HepG2 (cell line): Measurements from ENCODE around the gene TPCN2. TPM values are rescaled to one million over a fixed set of nuclear protein-coding genes. Genes with fewer than 3 reads are reported as not detected.
A peak's percentile ranks its signal among the peaks of the same experiment; 100 is the strongest.

Source experiments
- ATAC-seq: fragments of 200-7000 bp; cut with Tn5 transposase; 3 replicates; pipeline ENCODE4 v1.9.1; 2020; ENCODE audit warnings: mild to moderate bottlenecking, moderate library complexity
- BruUV-seq: library from RNA; stranded (reverse); fragments of 400-500 nt; replicated peaks from 2 replicates; lab custom pipeline; 2021; lab: Mats Ljungman, UMichigan
- CTCF ChIA-PET: fragments of 300-600 bp; formaldehyde crosslinking; extraction: SDS; loops from one replicate; lab custom pipeline; 2021; ENCODE audit warnings: low total read pairs, inconsistent platforms, low intra/inter-chr PET ratio; lab: Yijun Ruan, JAX
- POLR2A ChIA-PET: fragments of 350-600 bp; sonication (Branson Sonifier 250); formaldehyde crosslinking; loops from one replicate; lab custom pipeline; 2020; ENCODE audit warnings: antibody characterized with exemption, inconsistent platforms; lab: Yijun Ruan, JAX
- DNase-seq: peaks from one replicate; pipeline ENCODE4 v3.0.0-alpha.2; 2015; ENCODE audit warnings: low spot score
- FAIRE-seq: peaks from 3 replicates; lab custom pipeline; 2011; peaks lifted over from hg19 to GRCh38; lab: Jason Lieb, UNC
- H2AFZ ChIP-seq: one replicate; pipeline ENCODE4 v1.6.1; 2011; ENCODE audit warnings: low read length, inconsistent platforms
- H3K27ac ChIP-seq: fragments of 300-600 bp; 3 replicates; pipeline ENCODE4 v1.8.0; 2011; ENCODE audit warnings: mixed run types, mild to moderate bottlenecking, mixed read lengths, low read length, inconsistent platforms; ENCODE audit not compliant: insufficient read depth; ENCODE audit errors: extremely low read length
- H3K27me3 ChIP-seq, 2 experiments: fragments of 200-600 bp in 1 of 2; 2 replicates in 1 of 2; 3 replicates in 1 of 2; pipeline versions ENCODE4 v1.6.0 to v1.8.0; 2011; ENCODE audit warnings: low read length in 2 of 2, mild to moderate bottlenecking in 2 of 2, moderate library complexity in 2 of 2, inconsistent platforms in 1 of 2; ENCODE audit not compliant: insufficient read depth in 2 of 2, control insufficient read depth in 1 of 2
- H3K36me3 ChIP-seq, 2 experiments: fragments of 200-600 bp in 1 of 2; replicated peaks in 1 of 2; 2 replicates in 1 of 2; 3 replicates in 1 of 2; pipeline versions ENCODE4 v1.5.1 to v1.8.0; 2011; ENCODE audit warnings: low read length in 2 of 2, inconsistent platforms in 1 of 2; ENCODE audit not compliant: insufficient read depth in 2 of 2, control insufficient read depth in 1 of 2
- H3K4me1 ChIP-seq: 2 replicates; pipeline ENCODE4 v1.5.1; 2012; ENCODE audit warnings: low read length, inconsistent platforms; ENCODE audit not compliant: insufficient read depth
- H3K4me2 ChIP-seq: 2 replicates; pipeline ENCODE4 v1.6.0; 2011; ENCODE audit warnings: low read depth, low read length, inconsistent platforms
- H3K4me3 ChIP-seq, 3 experiments: fragments of 200-600 bp in 1 of 3; sonication (generic), shearing (Covaris generic) in 1 of 3; replicated peaks in 1 of 3; 2 replicates each; pipeline ENCODE4 v1.5.1; 2011 to 2016; ENCODE audit warnings: low read length in 3 of 3, inconsistent platforms in 2 of 3, low read depth in 2 of 3, mild to moderate bottlenecking in 2 of 3, control low read depth in 1 of 3, mixed read lengths in 1 of 3; ENCODE audit not compliant: insufficient read depth in 1 of 3
- H3K79me2 ChIP-seq: one replicate; pipeline ENCODE4 v1.6.1; 2011; ENCODE audit warnings: low read length, inconsistent platforms; ENCODE audit not compliant: insufficient read depth
- H3K9ac ChIP-seq: 2 replicates; pipeline ENCODE4 v1.6.0; 2011; ENCODE audit warnings: mild to moderate bottlenecking, low read depth, low read length, inconsistent platforms; ENCODE audit not compliant: insufficient read depth
- H3K9me3 ChIP-seq: 2 replicates; pipeline ENCODE4 v1.5.1; 2012; ENCODE audit warnings: mild to moderate bottlenecking, low read length
- H4K20me1 ChIP-seq: 2 replicates; pipeline ENCODE4 v1.6.0; 2011; ENCODE audit warnings: inconsistent platforms, mild to moderate bottlenecking, low read length, moderate library complexity; ENCODE audit not compliant: insufficient read depth
- DMAP1 ChIP-seq: IDR thresholded peaks from 2 replicates; pipeline ENCODE4 v1.6.1; 2016
- HIVEP1 ChIP-seq: sonication (generic); formaldehyde crosslinking; IDR thresholded peaks from 2 replicates; pipeline ENCODE4 v1.4.0; 2020; ENCODE audit warnings: mild to moderate bottlenecking, missing genetic modification reagents
- LCORL ChIP-seq, 2 experiments: fragments of 450-650 bp in 1 of 2; sonication (generic) in 1 of 2; formaldehyde crosslinking in 1 of 2; IDR thresholded peaks; 2 replicates each; pipeline versions ENCODE4 v1.5.0 to v1.6.1; 2017 to 2020; ENCODE audit warnings: antibody characterized with exemption in 1 of 2, missing genetic modification reagents in 1 of 2
- NFE2L2 ChIP-seq: fragments of 150-350 bp; IDR thresholded peaks from 2 replicates; pipeline ENCODE4 v1.6.1; 2014; ENCODE audit warnings: low read length
- NR2C2 ChIP-seq: sonication (generic); formaldehyde crosslinking; IDR thresholded peaks from 2 replicates; pipeline ENCODE4 v1.4.0; 2020; ENCODE audit warnings: missing genetic modification reagents, mild to moderate bottlenecking, moderate library complexity, borderline replicate concordance
- PHF20 ChIP-seq: sonication (generic); formaldehyde crosslinking; IDR thresholded peaks from 2 replicates; pipeline ENCODE4 v1.5.0; 2020; ENCODE audit warnings: mild to moderate bottlenecking, missing genetic modification reagents
- ZC3H13 ChIP-seq: sonication (generic); formaldehyde crosslinking; IDR thresholded peaks from 2 replicates; pipeline ENCODE4 v1.8.1; 2023; ENCODE audit warnings: mild to moderate bottlenecking, missing genetic modification reagents, moderate library complexity
- ZNF142 ChIP-seq: sonication (generic); formaldehyde crosslinking; IDR thresholded peaks from 2 replicates; pipeline ENCODE4 v1.4.0; 2020; ENCODE audit warnings: missing genetic modification reagents
- ZNF652 ChIP-seq: IDR thresholded peaks from 2 replicates; pipeline ENCODE4 v1.6.1; 2016; ENCODE audit warnings: low read depth, borderline replicate concordance
- ZNF768 ChIP-seq: sonication (generic); formaldehyde crosslinking; IDR thresholded peaks from 2 replicates; pipeline ENCODE4 v1.4.0; 2020; ENCODE audit warnings: missing genetic modification reagents
- WGBS: methylation state at CpG from one replicate; pipeline ENCODE4 v1.1.6; 2017; ENCODE audit warnings: low lambda C conversion rate; 5-methylcytosine and 5-hydroxymethylcytosine counted together
- in situ Hi-C: cut with HindIII; loops from 2 replicates; pipeline ENCODE4 v1.10.0; 2017; ENCODE audit warnings: low pct_unique_long_range_greater_than_20kb; ENCODE audit not compliant: extremely low pct_ligation_motif_present
- intact Hi-C: fragments of 100-400 bp; cut with micrococcal nuclease; formaldehyde crosslinking; loops from one replicate; pipeline ENCODE4 v1.10.0; 2022; ENCODE audit not compliant: unreplicated experiment
- polyA plus RNA-seq, 8 experiments: library from polyadenylated mRNA; depleted of rRNA in 3 of 8; stranded (reverse) in 7 of 8; unstranded in 1 of 8; fragments of >200 nt; fragmentation: Illumina TruSeq in 4 of 8; extraction: Trizol in 4 of 8; gene quantifications; 2 replicates each; pipeline versions ENCODE4 v1.2.1 to v1.2.3, GENCODE V29; 2011 to 2016; ENCODE audit warnings: low read depth in 4 of 8, missing spikeins in 1 of 8, mixed read lengths in 1 of 8; ENCODE audit not compliant: insufficient read depth in 1 of 8
- total RNA-seq, 5 experiments: library from RNA; depleted of rRNA; stranded (reverse); fragments of >200 nt; fragmentation: Illumina TruSeq; extraction: Trizol; gene quantifications; 2 replicates each; pipeline ENCODE4 v1.2.3, GENCODE V29; 2016; ENCODE audit warnings: low read depth in 1 of 5

TPCN2 gene
- total and polyA plus RNA-seq, 2 of the 13 experiments (the other 11 are each of a cell fraction or from before 2014, with no cell fraction given): 5.6 to 5.9 TPM

GRCh38 chr11:69113226-69113625 is 64.5 kb downstream of the TPCN2 start (continued):
- TF ChIP-seq LCORL (IDR thresholded peaks at IDR 0.05) (no peak), LCORL (CRISPR knock-in tag; IDR thresholded peaks at IDR 0.05) (no peak), HIVEP1 (CRISPR knock-in tag) (no peak), ZNF652 (CRISPR knock-in tag) (no peak), NFE2L2 (no peak), DMAP1 (no peak)

- Histone ChIP-seq H3K36me3 (no peaks in the 10 kb centered on the region), H3K27me3 (peaks cover 2 to 50% of the 10 kb centered on the region in 2 experiments; a peak in 4 of 5 replicates), H4K20me1 (no peaks in the 10 kb centered on the region), H3K4me1 (0 out of 2 replicates have a peak, but pooled peaks cover 8% of the 10 kb centered on the region), H3K27ac (no peak overlapping the region)
- FAIRE-seq (no peak), ATAC-seq (no peak)
- in situ Hi-C loops: no loop called here
- 29% methylated on average over 19 of the region's 22 CpGs for WGBS
- no peak for TF ChIP-seq NR2C2 (CRISPR knock-in tag)
- TF ChIP-seq ZC3H13 (CRISPR knock-in tag): no peak
- no peak for TF ChIP-seq ZNF142 (CRISPR knock-in tag)
- no peak for TF ChIP-seq PHF20 (CRISPR knock-in tag)
- peak; percentile 65; the same call in 1 of the 2 replicates for TF ChIP-seq ZNF768 (CRISPR knock-in tag)
- TF ChIP-seq, all 625 proteins: peak for 1
- no peak for DNase-seq
- no peak overlapping the region for H3K4me2 ChIP-seq
- POLR2A ChIA-PET: no interaction called here
- CTCF ChIA-PET: no interaction called here
- intact Hi-C loops: no loop called here
- no peak overlapping the region for H3K9ac ChIP-seq
- H3K4me3 ChIP-seq: no peak overlapping the region
- no TSS peak for BruUV-seq
- H3K9me3 ChIP-seq: no peaks in the 10 kb centered on the region
- no peak overlapping the region for H2AFZ ChIP-seq
- no peaks in the 10 kb centered on the region for H3K79me2 ChIP-seq
Observed at GRCh38 chr11:69113646-69114340, 65.1 kb downstream of the TPCN2 start.
